ENCODE measurements around the gene LARGE1. TPM values are rescaled to one million over a fixed set of nuclear protein-coding genes. Genes with fewer than 3 reads are reported as not detected.
A peak's percentile ranks its signal among the peaks of the same experiment; 100 is the strongest.

LARGE1 gene
- total RNA-seq, 1 donor = 13.4 TPM

DNA sequence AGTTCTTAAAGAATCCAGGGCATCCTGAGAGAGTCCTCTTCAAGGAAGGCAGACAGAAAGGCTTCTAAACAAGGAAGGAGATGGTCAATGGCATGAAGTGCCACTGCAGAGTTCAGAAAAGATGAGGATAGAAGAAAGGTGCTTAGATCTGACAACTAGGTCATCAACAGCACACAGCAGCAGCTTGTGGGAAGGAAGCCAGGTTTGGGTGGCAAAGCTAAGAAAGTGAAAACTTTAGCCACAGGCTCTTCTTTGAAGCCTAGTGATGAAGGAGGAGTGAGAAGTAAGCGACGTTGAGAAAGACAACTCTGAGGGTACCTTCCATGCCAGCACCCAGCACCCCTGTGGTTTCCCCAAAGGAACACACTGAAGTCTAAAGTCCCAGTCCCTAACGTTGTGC is 92.0 kb downstream of the LARGE1 start:
- DNase-seq (ENCODE audit: low read depth) = no peak
- H3K4me3 ChIP-seq (ENCODE audit: low read depth, low read length) = no peak overlapping the region
- TF ChIP-seq, protein P1, sequence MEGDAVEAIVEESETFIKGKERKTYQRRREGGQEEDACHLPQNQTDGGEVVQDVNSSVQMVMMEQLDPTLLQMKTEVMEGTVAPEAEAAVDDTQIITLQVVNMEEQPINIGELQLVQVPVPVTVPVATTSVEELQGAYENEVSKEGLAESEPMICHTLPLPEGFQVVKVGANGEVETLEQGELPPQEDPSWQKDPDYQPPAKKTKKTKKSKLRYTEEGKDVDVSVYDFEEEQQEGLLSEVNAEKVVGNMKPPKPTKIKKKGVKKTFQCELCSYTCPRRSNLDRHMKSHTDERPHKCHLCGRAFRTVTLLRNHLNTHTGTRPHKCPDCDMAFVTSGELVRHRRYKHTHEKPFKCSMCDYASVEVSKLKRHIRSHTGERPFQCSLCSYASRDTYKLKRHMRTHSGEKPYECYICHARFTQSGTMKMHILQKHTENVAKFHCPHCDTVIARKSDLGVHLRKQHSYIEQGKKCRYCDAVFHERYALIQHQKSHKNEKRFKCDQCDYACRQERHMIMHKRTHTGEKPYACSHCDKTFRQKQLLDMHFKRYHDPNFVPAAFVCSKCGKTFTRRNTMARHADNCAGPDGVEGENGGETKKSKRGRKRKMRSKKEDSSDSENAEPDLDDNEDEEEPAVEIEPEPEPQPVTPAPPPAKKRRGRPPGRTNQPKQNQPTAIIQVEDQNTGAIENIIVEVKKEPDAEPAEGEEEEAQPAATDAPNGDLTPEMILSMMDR (IDR thresholded peaks at IDR 0.05; ENCODE audit: insufficient read depth, low read depth, low read length) = no peak

DNA sequence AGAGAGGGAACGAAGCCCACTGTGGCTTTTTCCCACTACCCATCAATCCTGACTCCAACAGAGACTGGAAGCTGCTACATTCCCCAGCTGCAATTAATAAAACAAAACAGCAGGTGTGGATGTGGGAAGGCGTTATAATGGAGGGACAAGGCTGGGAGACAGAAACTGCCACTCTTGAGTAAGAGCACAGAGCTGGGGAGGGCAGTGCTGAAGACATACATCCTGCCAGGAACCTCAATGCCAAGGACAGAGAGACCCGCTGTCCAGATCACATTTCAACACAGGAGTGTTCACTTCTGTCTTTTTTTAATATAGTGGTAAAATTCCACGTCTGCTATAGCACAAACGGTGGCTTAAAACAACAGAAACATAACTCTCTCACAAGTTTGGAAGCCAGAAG is 94.5 kb downstream of the LARGE1 start:
- DNase-seq (ENCODE audit: low read depth) = no peak
- TF ChIP-seq, protein P1 (IDR thresholded peaks at IDR 0.05; ENCODE audit: insufficient read depth, low read depth, low read length) = no peak
- no peak overlapping the region for H3K4me3 ChIP-seq (ENCODE audit: low read depth, low read length)

DNA sequence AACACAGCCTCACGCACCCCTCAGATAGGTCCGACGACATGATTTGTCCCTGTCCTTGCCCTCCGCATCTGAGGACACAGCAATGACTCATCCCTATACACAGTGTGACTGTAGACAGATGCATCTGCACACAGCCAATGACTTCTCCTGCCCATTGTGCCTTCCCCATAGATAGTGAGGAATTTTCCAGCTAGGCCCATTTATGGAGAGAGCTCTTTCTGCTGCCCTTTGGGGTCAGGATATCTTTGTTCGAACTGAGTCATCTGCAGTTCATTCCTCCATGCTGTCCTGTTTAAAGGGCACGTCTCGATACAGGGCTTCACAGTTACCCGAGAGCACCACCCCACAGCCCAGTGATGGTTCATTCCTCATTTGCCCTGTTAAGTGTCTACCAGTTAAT is 96.7 kb downstream of the LARGE1 start:
- peak; percentile 53 for DNase-seq (ENCODE audit: low read depth)
- H3K4me3 ChIP-seq (ENCODE audit: low read depth, low read length) = no peak overlapping the region
- TF ChIP-seq, protein P1 (IDR thresholded peaks at IDR 0.05; ENCODE audit: insufficient read depth, low read depth, low read length) = no peak

DNA sequence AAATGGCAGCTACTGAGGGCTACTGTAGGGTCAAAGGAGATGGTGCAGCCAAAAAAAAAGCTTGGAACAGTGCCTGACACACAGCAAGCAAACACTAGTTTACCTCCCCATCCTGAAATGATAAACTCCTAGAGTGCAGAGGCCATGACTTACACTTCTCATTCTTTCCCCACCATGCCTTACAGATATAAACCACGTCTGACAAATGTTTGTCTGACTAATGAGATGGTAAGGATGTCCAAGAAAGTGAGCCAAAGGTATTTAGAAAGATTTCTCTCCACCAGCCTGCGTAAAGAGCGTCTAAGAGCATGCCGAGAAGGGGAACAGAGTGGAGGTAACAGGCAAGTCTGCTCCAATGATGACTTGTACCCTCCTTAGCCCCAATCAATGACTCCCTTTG is 99.0 kb downstream of the LARGE1 start:
- TF ChIP-seq, protein P1 (IDR thresholded peaks at IDR 0.05; ENCODE audit: insufficient read depth, low read depth, low read length) = no peak
- DNase-seq (ENCODE audit: low read depth) = no peak
- no peak overlapping the region for H3K4me3 ChIP-seq (ENCODE audit: low read depth, low read length)

DNA sequence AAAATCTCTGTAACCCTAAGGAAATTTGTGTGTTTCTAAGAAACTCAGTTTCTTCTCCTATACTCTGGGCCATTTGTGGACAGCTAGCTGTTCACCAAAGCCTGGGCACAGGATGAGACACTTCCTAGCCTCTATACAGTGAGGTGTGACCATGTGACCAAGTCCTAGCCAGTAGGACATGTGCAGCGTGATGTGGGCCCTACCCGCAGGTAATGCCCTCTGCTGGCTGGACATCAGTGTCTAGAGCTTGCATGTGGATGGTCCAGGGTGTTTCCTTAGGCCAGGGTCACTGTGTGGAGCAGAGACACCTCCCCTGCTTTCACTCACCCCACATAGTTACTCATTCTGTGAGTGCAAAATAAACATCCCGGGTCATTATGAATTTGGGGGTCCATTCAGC is 100.5 kb downstream of the LARGE1 start:
- no peak for DNase-seq (ENCODE audit: low read depth)
- TF ChIP-seq, protein P1 (IDR thresholded peaks at IDR 0.05; ENCODE audit: insufficient read depth, low read depth, low read length) = no peak
- no peak overlapping the region for H3K4me3 ChIP-seq (ENCODE audit: low read depth, low read length)

DNA sequence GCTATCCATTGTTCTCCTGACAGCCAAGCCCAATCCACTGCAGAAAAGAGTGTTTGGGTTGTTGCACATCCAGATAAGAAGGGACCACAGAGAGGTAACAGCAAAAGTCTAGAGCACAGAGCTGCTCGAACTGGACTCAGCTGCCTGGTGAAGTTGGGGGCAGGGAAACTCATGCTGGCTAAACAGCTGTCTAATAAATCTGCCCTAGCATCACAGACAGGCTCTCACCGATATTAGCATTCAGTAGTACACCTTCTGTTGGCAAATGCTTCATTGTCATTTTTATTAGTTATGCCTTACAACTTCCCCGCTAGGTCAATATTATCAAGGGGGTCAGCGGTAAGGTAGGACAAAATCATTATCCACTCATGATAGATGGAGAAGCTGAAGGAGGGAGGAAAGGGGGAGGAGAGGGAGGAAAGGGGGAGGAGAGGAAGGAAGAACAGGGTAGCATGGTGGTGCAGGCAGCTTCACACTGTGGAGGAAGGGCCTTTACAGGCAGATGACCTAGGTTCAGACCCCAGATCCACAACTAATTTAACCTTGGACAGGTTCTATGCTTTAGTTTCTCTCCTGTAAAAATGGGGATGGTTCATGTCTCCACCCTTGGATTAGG is 102.7 kb downstream of the LARGE1 start:
- TF ChIP-seq, protein P1 (IDR thresholded peaks at IDR 0.05; ENCODE audit: insufficient read depth, low read depth, low read length) = no peak
- no peak for DNase-seq (ENCODE audit: low read depth)
- H3K4me3 ChIP-seq (ENCODE audit: low read depth, low read length) = no peak overlapping the region
